GM12891 (cell line): Measurements from ENCODE around the gene ARHGAP8.

ENCODE experiments used
- DNase-seq: peaks from one replicate; pipeline ENCODE4 v3.0.0; 2011; ENCODE audit warnings: low spot score; ENCODE audit not compliant: insufficient read length
- FAIRE-seq: peaks from 2 replicates; lab custom pipeline; 2011; peaks lifted over from hg19 to GRCh38; lab: Jason Lieb, UNC
- PAX5 ChIP-seq: IDR thresholded peaks from 2 replicates; pipeline ENCODE4 v1.6.1; 2011; ENCODE audit warnings: low read length, moderate library complexity, mild to moderate bottlenecking; ENCODE audit not compliant: insufficient read depth, severe bottlenecking
- POLR2A ChIP-seq: IDR thresholded peaks from 2 replicates; pipeline ENCODE4 v1.6.1; 2011; ENCODE audit warnings: low read depth, low read length, control low read depth
- POLR2AphosphoS5 ChIP-seq: IDR thresholded peaks from 2 replicates; pipeline ENCODE4 v1.6.1; 2011; ENCODE audit warnings: low read depth, low read length, control low read depth
- POU2F2 ChIP-seq: IDR thresholded peaks from 2 replicates; pipeline ENCODE4 v1.6.1; 2011; ENCODE audit warnings: low read depth, mild to moderate bottlenecking, control low read depth, low read length, moderate library complexity
- SPI1 ChIP-seq: IDR thresholded peaks from 2 replicates; pipeline ENCODE4 v1.6.1; 2011; ENCODE audit warnings: low read depth, low read length, control low read depth
- TAF1 ChIP-seq: IDR thresholded peaks from 2 replicates; pipeline ENCODE4 v1.6.1; 2011; ENCODE audit warnings: low read depth, low read length, control low read depth

ARHGAP8 gene

DNA sequence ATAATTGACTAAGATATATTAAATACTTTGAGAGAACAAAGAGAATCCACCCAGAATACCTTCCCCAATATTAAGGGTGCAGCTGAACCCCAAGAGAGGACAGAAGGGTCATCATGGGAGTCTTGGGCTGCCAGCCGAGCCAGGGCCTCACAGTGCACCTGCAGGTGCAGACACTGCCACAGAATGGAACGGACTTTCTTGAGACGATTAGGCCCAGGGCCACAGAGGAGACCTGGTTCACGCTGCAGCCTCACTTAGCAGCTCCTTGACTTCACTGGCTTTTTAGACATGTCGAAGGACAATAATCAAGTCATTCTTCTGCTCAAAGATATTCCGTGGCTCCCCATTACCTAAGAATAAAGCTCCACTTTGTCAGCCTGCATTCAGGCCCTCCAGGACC lies 156.9 kb downstream of the ARHGAP8 start:
- DNase-seq, result no peak
- TF ChIP-seq POLR2AphosphoS5, result no peak
- no peak for TF ChIP-seq POU2F2
- TF ChIP-seq POLR2A, result no peak
- no peak for TF ChIP-seq PAX5
- no peak for TF ChIP-seq SPI1
- TF ChIP-seq TAF1, result no peak
- no peak for FAIRE-seq
